LoVo (cell line): ENCODE results near the gene BRD9.
"Not testable (repeated sequence)": the region's sequence is repeated elsewhere in the genome, so short reads cannot be mapped to it uniquely, and the experiment has no call there.

Experiments
- DNase-seq: peaks from one replicate; pipeline ENCODE4 v3.0.0-alpha.2; 2016; ENCODE audit warnings: low spot score

The BRD9 gene

GRCh38 chr5:922436-923280 is 30.1 kb upstream of the BRD9 start:
- no peak for DNase-seq

DNA sequence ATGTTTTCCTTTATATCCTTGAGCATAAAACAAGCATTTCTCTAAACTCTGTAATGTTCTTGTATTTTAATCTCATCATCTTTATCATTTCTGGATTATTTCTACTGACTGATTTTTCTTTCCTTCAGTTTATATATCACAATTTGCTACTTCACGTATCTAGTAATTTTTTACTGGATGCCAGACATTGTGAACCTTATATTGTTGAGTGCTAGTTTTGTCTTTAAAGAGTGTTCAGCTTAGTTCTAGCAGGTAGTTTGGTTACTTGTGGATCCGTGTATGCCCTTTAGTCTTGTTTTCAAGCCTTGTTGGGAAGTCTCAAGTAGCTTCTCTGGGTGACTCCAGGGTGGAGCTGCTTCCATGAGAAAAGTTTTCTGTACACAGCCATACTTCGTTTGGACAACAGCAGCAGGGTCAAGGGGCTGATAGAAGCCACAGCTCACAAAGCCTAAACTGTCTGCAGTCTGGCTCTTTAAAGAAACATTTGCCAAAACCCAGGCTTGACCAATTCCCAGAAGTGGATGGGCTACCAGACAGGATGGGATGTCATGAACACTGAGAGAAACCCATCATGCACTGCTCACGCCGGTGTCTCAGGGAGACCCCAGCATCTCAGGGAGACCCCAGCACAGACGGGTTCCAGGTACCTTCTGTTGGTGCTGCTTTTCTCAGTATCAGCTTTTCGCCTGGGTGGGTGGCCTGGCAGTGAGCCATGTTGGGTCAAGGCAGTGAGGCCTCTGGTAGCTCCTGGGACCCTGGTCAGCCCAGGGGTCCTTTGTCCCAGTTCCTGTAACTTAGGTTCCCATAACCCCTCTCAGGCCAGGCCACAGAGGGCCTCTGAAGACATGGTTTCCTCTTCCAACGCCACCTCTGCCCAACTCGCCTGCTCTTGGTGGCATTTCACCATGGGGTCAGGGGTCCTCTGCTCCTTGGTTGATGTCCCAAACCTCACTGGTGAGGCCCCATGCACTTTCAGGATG is 29.1 kb upstream of the BRD9 start:
- DNase-seq, result no peak

- no peak for DNase-seq
Measured at GRCh38 chr5:920321-920720, 27.7 kb upstream of the BRD9 start.

GRCh38 chr5:919356-920000 is 26.9 kb upstream of the BRD9 start:
- peak; percentile 32 for DNase-seq

- not testable (repeated sequence) for DNase-seq
Measured at GRCh38 chr5:918717-919116, 26.1 kb upstream of the BRD9 start.

DNA sequence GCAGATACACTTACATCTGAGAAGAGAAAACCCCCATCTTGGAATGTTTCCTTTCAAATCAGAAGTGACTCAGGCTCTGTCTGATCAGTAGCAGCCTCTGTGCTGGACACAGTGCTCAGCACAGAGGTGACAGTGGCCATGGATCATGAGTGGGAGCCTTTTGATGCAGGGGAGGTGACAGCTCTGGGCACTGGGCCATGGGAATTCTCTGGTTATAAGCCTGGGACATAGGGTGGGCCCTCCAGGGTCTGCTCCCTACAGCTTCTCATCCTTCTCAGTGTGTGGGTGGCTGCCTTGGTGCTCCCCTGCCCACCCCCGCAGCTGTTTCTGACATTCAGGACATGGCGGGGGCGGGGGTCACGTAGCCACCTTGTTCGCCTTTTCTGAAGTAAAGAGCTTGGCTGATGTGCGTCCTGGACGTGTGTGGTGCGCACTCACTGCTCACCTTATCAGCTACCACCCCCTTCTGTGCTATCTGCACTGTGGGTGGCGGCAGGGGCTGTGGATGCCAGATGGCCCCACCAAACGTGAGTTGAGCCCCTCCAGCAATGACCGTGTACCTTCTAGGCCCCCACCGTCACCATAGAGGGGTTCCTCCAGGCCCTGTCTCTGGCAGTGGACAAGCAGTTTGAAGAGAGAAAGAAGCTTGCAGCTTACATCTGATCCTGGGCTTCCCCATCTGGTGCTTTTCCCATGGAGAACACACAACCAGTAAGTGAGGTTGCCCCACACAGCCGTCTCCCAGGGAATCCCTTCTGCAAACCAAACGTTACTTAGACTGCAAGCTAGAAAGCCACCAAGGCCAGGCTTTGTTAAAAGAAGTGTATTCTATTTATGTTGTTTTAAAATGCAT is 24.1 kb upstream of the BRD9 start:
- no peak for DNase-seq

DNA sequence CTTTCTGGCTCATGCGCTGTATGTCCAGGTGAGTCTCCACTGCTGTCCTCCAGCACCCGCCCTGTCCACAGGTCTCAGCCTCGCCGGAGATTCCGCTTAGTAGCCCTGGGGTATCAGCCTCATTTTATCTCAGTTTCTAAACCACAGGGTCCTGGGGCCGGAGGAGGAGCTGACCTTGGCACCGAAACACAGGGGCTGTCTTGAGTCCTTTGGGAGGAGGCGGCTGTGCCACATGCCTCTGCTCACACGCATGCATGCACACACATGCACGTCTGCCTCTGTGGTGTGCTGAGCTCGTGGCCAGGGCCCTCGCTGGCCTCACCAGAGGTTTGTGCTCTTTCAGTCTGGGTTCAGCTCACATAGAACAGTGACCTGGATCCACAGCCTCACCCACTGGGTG is 23.3 kb upstream of the BRD9 start:
- no peak for DNase-seq

DNA sequence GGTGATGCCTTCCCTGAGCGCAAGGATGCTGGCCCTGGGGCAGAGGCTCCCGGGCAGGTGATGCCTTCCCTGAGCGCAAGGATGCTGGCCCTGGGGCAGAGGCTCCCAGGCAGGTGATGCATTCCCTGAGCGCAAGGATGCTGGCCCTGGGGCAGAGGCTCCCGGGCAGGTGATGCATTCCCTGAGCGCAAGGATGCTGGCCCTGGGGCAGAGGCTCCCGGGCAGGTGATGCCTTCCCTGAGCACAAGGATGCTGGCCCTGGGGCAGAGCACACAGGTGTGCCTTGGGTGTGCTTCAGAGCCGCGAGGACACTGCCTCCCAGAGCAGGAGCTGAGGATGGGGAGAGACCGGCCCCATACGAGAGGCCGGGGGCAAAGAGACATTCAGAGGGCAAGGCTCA is 22.7 kb upstream of the BRD9 start:
- not testable (repeated sequence) for DNase-seq

DNA sequence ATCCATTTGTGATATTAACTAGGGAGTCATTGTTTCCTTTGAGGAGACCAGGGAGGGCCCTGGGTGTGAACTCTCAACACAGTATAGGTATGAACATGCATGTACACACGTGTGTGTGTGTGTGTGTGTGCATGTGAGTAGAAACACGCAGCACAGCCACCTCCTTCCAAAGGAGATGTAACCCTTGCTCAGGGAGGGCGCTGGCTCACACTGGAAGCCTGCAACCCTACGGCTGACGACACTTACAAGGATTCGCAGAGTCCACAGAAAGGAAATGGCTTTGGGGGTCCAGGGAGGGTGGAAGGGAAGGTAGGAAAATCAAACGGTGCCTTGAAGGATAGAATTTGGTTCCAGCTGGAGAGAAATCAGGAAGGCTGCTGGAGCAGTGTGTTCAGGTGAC is 22.0 kb upstream of the BRD9 start:
- no peak for DNase-seq

GRCh38 chr5:914174-914573 is 21.6 kb upstream of the BRD9 start:
- DNase-seq, result no peak

GRCh38 chr5:912280-913091 is 19.9 kb upstream of the BRD9 start:
- DNase-seq, result no peak

- no peak for DNase-seq
Measured at GRCh38 chr5:911601-912000, 19.0 kb upstream of the BRD9 start.

GRCh38 chr5:910769-911160 is 18.2 kb upstream of the BRD9 start:
- DNase-seq, result no peak

GRCh38 chr5:909994-910768 is 17.6 kb upstream of the BRD9 start:
- no peak for DNase-seq

DNA sequence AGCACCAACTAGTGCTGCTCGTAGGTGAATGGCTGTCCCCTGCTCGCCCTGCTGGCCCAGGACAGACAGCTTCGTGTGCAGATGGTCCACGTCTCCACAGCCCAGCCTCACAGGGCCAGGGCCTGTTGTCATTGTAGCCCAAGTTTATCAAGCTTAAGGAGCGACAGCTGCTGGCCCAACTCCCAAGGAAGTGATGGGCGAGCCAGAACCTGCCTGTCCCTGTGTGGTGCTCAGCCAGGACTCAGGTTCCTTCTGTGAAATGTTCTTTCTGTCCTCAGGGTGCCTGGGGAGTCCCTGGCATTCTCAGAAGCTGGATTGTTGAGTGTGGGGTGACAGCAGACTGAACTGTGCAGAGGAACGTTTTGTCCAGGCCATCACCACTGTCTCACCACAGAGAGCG is 16.5 kb upstream of the BRD9 start:
- DNase-seq, result no peak

DNA sequence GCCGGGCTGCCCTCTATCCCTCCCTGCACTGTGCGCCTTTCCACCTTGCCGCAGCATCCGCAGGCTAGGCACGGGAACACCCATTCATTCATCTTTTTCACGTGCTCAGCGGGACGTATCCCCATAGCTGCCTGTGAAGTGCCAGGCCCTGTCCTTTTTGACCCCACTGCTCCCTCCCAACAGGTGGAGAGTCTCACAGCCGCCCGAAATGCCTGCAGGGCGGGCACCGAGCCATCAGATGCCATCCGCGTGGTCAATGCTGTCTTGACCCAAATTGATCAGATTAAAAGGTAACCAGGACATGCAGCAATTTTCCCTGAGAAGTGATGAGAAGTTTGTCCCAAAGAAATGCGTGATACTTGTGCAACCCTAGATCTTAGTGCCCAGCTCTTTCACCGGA is 15.6 kb upstream of the BRD9 start:
- no peak for DNase-seq

GRCh38 chr5:907366-907910 is 14.8 kb upstream of the BRD9 start:
- no peak for DNase-seq

DNA sequence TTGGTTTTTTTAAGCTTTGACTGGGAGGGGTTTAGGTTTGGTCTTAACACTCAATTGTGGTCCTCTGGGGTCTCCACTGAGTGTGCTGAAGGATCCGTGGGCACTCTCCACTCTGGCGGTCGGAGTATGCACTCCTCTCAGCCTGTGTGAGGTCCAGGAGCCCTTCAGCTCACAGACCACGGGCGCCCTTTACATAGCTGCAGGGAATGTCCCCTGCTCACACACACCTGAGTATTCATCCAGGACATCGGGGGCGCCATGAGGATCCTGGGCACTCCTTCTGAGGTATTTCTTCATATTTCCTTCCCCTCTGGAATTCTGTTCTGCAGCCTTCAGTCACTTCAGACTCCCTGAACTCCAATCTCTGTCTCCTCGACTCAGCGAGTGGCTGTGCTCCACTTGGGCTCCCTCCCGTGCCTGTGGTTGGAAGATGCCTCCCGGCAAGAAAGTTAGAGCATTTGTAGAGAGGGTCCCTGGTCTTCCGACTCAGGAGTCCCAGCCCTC is 12.6 kb upstream of the BRD9 start:
- no peak for DNase-seq

DNA sequence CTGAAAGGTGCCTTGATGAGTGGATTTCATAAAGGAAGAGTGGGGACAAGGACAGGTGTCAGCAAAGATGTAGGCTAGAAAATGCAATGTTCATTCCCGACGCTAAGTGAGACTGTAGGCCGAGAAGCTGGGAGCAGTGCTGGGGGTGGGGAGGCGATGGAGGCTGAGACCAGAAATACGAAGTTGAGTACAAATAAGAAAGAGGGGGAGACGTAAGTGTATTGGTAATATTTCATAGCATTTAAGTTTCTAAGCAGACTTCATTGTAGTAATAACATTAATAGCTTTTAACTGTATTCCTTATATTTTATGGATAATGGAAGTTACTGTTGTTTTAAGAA is 11.1 kb upstream of the BRD9 start:
- DNase-seq, result no peak
